Gastrocnemius medialis (tissue), 4 donors: Measurements from ENCODE around the gene SYT13.

Source experiments
- CTCF ChIP-seq, 5 experiments: fragments of 450-650 bp in 3 of 5; fragments of 200-600 bp in 2 of 5; sonication (generic) in 2 of 5; IDR thresholded peaks in 4 of 5; conservative IDR thresholded peaks in 1 of 5; 1 replicate in 4 of 5; 2 replicates in 1 of 5; pipeline ENCODE4 v1.5.1; 2016 to 2019; ENCODE audit warnings: antibody characterized with exemption in 5 of 5, mild to moderate bottlenecking in 3 of 5, moderate library complexity in 3 of 5
- POLR2A ChIP-seq, 2 donors: fragments of 450-650 bp; IDR thresholded peaks; one replicate each; pipeline ENCODE4 v1.6.1; 2017; ENCODE audit warnings: antibody characterized with exemption in 2 of 2, mild to moderate bottlenecking in 2 of 2, moderate library complexity in 2 of 2

- TF ChIP-seq CTCF (IDR thresholded peaks at IDR 0.05 in 4 of 5, conservative IDR thresholded peaks at IDR 0.05 in 1 of 5) (no peak), POLR2A (IDR thresholded peaks at IDR 0.05) (no peak)
Measured at GRCh38 chr11:45334410-45334809, 48.3 kb upstream of the SYT13 start.
